ENCODE measurements around the gene LTBP3. TPM values are rescaled to one million over a fixed set of nuclear protein-coding genes. Genes with fewer than 3 reads are reported as not detected.

The LTBP3 gene
- total and polyA plus RNA-seq, 8 donors: 70.8 to 322 (median 239) TPM

- ATAC-seq: peak; percentile 26
Observed at GRCh38 chr11:65575568-65576231, 17.5 kb upstream of the LTBP3 start, which contains the start of gene EHBP1L1. Gene EHBP1L1 (plus strand): TSS chr11:65576053. CDS start chr11:65576303, 250 bp downstream.

DNA sequence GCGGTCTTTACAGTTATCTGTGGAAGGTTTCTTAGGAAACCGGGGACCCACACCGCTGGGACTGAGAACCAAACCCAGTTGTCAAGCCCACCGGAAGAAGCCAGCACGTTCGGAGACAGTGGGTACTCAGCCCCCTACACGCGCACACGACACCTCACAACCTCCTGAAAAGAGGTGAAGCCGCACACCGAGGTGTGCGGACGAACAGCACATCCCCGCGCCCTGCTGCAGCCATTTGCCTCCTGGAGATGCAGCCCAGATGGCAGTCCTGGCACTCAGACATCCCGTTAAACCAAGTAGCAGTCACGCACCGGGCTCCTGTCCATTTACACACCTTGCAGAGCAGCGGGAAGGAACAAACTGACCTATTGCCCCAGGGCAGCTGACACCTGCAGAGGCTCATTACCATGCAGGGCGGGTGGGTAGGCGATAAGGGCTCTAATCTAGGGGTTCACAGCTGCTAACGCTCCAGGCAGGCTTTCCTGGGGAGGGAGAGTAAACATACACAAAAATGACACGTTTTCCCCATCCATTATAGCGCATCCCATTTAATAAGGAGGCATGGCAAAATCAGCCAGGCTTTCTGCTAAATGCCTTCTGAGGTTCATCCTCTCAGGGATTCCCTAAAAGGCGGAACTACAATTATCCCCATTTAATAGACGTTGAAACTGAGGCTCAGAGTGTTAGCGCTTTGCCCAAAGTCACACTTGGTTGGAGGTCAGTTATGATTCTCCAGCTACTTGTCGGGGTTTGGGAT, 16.8 kb upstream of the LTBP3 start:
- Histone ChIP-seq H3K4me1 (peaks cover 45 to 80% of the 10 kb centered on the region in 2 donors), H3K36me3 (peaks cover 0 to 29% of the 10 kb centered on the region in 2 donors), H3K4me3 (peak overlapping the region; percentile 68 to 91), H3K27me3 (no peaks in the 10 kb centered on the region), H3K27ac (peak overlapping the region; percentile 89 to 99), H3K9me3 (no peaks in the 10 kb centered on the region)
- DNase-seq (no peak), ATAC-seq (no peak)
- intact Hi-C loops (cut with DNase I): no loop called here
- TF ChIP-seq CTCF (IDR thresholded peaks at IDR 0.05): no peak

More at GRCh38 chr11:65575568-65576231, 17.5 kb upstream of the LTBP3 start, which contains the start of gene EHBP1L1:
- DNase-seq: peak in 2 of 4 donors; percentile 78 to 96
- H3K27ac ChIP-seq: peak within 1 kb of the TSS; percentile 89 to 99
- H3K4me3 ChIP-seq: peak within 1 kb of the TSS; percentile 68 to 91
- no peaks in the 10 kb centered on the region for H3K27me3 ChIP-seq
- TF ChIP-seq CTCF (IDR thresholded peaks at IDR 0.05): no peak
- H3K9me3 ChIP-seq: no peaks in the 10 kb centered on the region
- intact Hi-C loops (cut with DNase I): no loop called here
- H3K36me3 ChIP-seq: peaks cover 0 to 36% of the 10 kb centered on the region in 2 donors
- peaks cover 45 to 79% of the 10 kb centered on the region in 2 donors for H3K4me1 ChIP-seq

- H3K4me1 ChIP-seq: peaks cover 45 to 77% of the 10 kb centered on the region in 2 donors
- peaks cover 0 to 22% of the 10 kb centered on the region in 2 donors for H3K36me3 ChIP-seq
- peak; percentile 76 to 99 (median 92) for DNase-seq
Observed at GRCh38 chr11:65574109-65574810, 16.1 kb upstream of the LTBP3 start.

GRCh38 chr11:65573391-65574079, 15.4 kb upstream of the LTBP3 start:
- intact Hi-C loops (cut with DNase I): no loop called here
- H3K27me3 ChIP-seq: no peaks in the 10 kb centered on the region
- H3K27ac ChIP-seq: peak overlapping the region; percentile 89 to 99
- H3K4me1 ChIP-seq: peaks cover 52 to 77% of the 10 kb centered on the region in 2 donors
- H3K36me3 ChIP-seq: peaks cover 0 to 14% of the 10 kb centered on the region in 2 donors
- ATAC-seq: no peak
- no peaks in the 10 kb centered on the region for H3K9me3 ChIP-seq
- no peak for TF ChIP-seq CTCF (IDR thresholded peaks at IDR 0.05)
- peak overlapping the region; percentile 68 to 91 for H3K4me3 ChIP-seq
- DNase-seq: no peak

More at GRCh38 chr11:65574109-65574810, 16.1 kb upstream of the LTBP3 start:
- Histone ChIP-seq H3K4me3 (peak overlapping the region; percentile 68 to 91), H3K9me3 (no peaks in the 10 kb centered on the region), H3K27ac (peak overlapping the region; percentile 89 to 99), H3K27me3 (no peaks in the 10 kb centered on the region)
- TF ChIP-seq CTCF (IDR thresholded peaks at IDR 0.05): peak; percentile 96 to 99
- intact Hi-C loops (cut with DNase I): no loop called here
- peak; percentile 66 for ATAC-seq

Data from left lung (tissue), 10 donors.